ENCODE data around the gene CBX3. TPM values are rescaled to one million over a fixed set of nuclear protein-coding genes. Genes with fewer than 3 reads are reported as not detected.
"Not testable (repeated sequence)": the region's sequence is repeated elsewhere in the genome, so short reads cannot be mapped to it uniquely, and the experiment has no call there.

CBX3 gene
- total RNA-seq, 1 donor: 160 TPM

GRCh38 chr7:26238032-26238431 is 36.5 kb downstream of the CBX3 start:
- no peak overlapping the region for H3K4me3 ChIP-seq (ENCODE audit: low read depth, low read length)
- no peak for DNase-seq (ENCODE audit: low read depth)
- TF ChIP-seq CTCF (IDR thresholded peaks at IDR 0.05; ENCODE audit: insufficient read depth, low read length): no peak

- no peak for TF ChIP-seq CTCF (IDR thresholded peaks at IDR 0.05; ENCODE audit: insufficient read depth, low read length)
- H3K4me3 ChIP-seq (ENCODE audit: low read depth, low read length): no peak overlapping the region
- DNase-seq (ENCODE audit: low read depth): no peak
Observed at GRCh38 chr7:26245150-26245549, 43.6 kb downstream of the CBX3 start.

- TF ChIP-seq CTCF (IDR thresholded peaks at IDR 0.05; ENCODE audit: insufficient read depth, low read length): no peak
- H3K4me3 ChIP-seq (ENCODE audit: low read depth, low read length): no peak overlapping the region
- DNase-seq (ENCODE audit: low read depth): no peak
Observed at GRCh38 chr7:26250239-26250638, 48.7 kb downstream of the CBX3 start.

GRCh38 chr7:26261866-26262265 is 60.3 kb downstream of the CBX3 start:
- H3K4me3 ChIP-seq (ENCODE audit: low read depth, low read length): not testable (repeated sequence)

More at GRCh38 chr7:26261866-26262265, 60.3 kb downstream of the CBX3 start:
- not testable (repeated sequence) for DNase-seq (ENCODE audit: low read depth)

Other genes with a start within 250 kb of the CBX3 start
- gene NFE2L3, start 49.5 kb upstream of the CBX3 start, total RNA-seq (ENCODE audit: low replicate concordance): 0.18 and 1.2 TPM in 2 replicates
- gene HNRNPA2B1, start 999 bp upstream of the CBX3 start, total RNA-seq (ENCODE audit: low replicate concordance): 141 and 234 TPM in 2 replicates
- 0.09 and 2.5 TPM in 2 replicates for gene SNX10, start 90.1 kb downstream of the CBX3 start, total RNA-seq (ENCODE audit: low replicate concordance)

Measured in fibroblast of the aortic adventitia (primary cell).